ENCODE data around the gene PLEKHG4B. TPM values are rescaled to one million over a fixed set of nuclear protein-coding genes. Genes with fewer than 3 reads are reported as not detected.

Gene PLEKHG4B
- polyA plus RNA-seq, 1 donor (not counting 4 experiments of a cell fraction or from before 2014, with no cell fraction given), result not detected

GRCh38 chr5:204966-205670, 113.2 kb downstream of the PLEKHG4B start:
- H4K20me1 ChIP-seq (ENCODE audit: control insufficient read depth, extremely low read depth, insufficient read depth, low read length), result peaks cover 2% of the 10 kb centered on the region
- TF ChIP-seq CTCF (optimal IDR thresholded peaks at IDR 0.05 in 1 of 3, IDR thresholded peaks at IDR 0.05 in 1 of 3, conservative IDR thresholded peaks at IDR 0.05 in 1 of 3; ENCODE audit: extremely low read depth in 1 of 3, insufficient read depth in 2 of 3, low read length in 3 of 3) (no peak), EZH2 (IDR thresholded peaks at IDR 0.05; ENCODE audit: low read length) (no peak)
- H3K4me1 ChIP-seq (ENCODE audit: control insufficient read depth, extremely low read depth, insufficient read depth, low read length), result no peaks in the 10 kb centered on the region
- H3K36me3 ChIP-seq (ENCODE audit: control insufficient read depth in 2 of 2, extremely low read depth in 1 of 2, insufficient read depth in 2 of 2, low read length in 2 of 2), result peaks cover 10 to 22% of the 10 kb centered on the region in 2 experiments
- dilution Hi-C loops (cut with MboI; ENCODE audit: extremely low pct_ligation_motif_present, low sequenced_read_pairs), result no loop called here
- DNase-seq (ENCODE audit: low read depth, low spot score) (no peak), FAIRE-seq (no peak)
- H3K4me2 ChIP-seq (ENCODE audit: control insufficient read depth, extremely low read depth, insufficient read depth, low read depth, low read length), result no peak overlapping the region
- H3K9ac ChIP-seq (ENCODE audit: control insufficient read depth, extremely low read depth, insufficient read depth, low read length), result no peak overlapping the region
- H2AFZ ChIP-seq (ENCODE audit: control insufficient read depth, low read length), result no peak overlapping the region
- no peaks in the 10 kb centered on the region for H3K9me3 ChIP-seq (ENCODE audit: control insufficient read depth, low read depth, low read length)
- H3K27ac ChIP-seq (ENCODE audit: control insufficient read depth, insufficient read depth, low read length), result no peak overlapping the region
- H3K79me2 ChIP-seq (ENCODE audit: control insufficient read depth, insufficient read depth, low read length), result peaks cover 33% of the 10 kb centered on the region
- H3K27me3 ChIP-seq (ENCODE audit: control insufficient read depth, extremely low read depth, insufficient read depth, low read length), result no peaks in the 10 kb centered on the region
- H3K9me1 ChIP-seq (ENCODE audit: control insufficient read depth, extremely low read depth, insufficient read depth, low read length), result no peaks in the 10 kb centered on the region
- no peak overlapping the region for H3K4me3 ChIP-seq (ENCODE audit: control insufficient read depth in 2 of 3, extremely low read depth in 1 of 3, insufficient read depth in 2 of 3, low read depth in 1 of 3, low read length in 3 of 3)

- H3K27ac ChIP-seq (ENCODE audit: control insufficient read depth, insufficient read depth, low read length), result no peak overlapping the region
- peaks cover 6% of the 10 kb centered on the region for H4K20me1 ChIP-seq (ENCODE audit: control insufficient read depth, extremely low read depth, insufficient read depth, low read length)
- FAIRE-seq, result no peak
- H2AFZ ChIP-seq (ENCODE audit: control insufficient read depth, low read length), result no peak overlapping the region
- H3K79me2 ChIP-seq (ENCODE audit: control insufficient read depth, insufficient read depth, low read length), result peaks cover 37% of the 10 kb centered on the region
- H3K9me3 ChIP-seq (ENCODE audit: control insufficient read depth, low read depth, low read length), result no peaks in the 10 kb centered on the region
- H3K36me3 ChIP-seq (ENCODE audit: control insufficient read depth in 2 of 2, extremely low read depth in 1 of 2, insufficient read depth in 2 of 2, low read length in 2 of 2), result peaks cover 10 to 22% of the 10 kb centered on the region in 2 experiments
- dilution Hi-C loops (cut with MboI; ENCODE audit: extremely low pct_ligation_motif_present, low sequenced_read_pairs), result no loop called here
- no peak overlapping the region for H3K4me2 ChIP-seq (ENCODE audit: control insufficient read depth, extremely low read depth, insufficient read depth, low read depth, low read length)
- TF ChIP-seq CTCF (optimal IDR thresholded peaks at IDR 0.05 in 1 of 3, IDR thresholded peaks at IDR 0.05 in 1 of 3, conservative IDR thresholded peaks at IDR 0.05 in 1 of 3; ENCODE audit: extremely low read depth in 1 of 3, insufficient read depth in 2 of 3, low read length in 3 of 3) (no peak), EZH2 (IDR thresholded peaks at IDR 0.05; ENCODE audit: low read length) (no peak)
- no peaks in the 10 kb centered on the region for H3K9me1 ChIP-seq (ENCODE audit: control insufficient read depth, extremely low read depth, insufficient read depth, low read length)
- no peaks in the 10 kb centered on the region for H3K27me3 ChIP-seq (ENCODE audit: control insufficient read depth, extremely low read depth, insufficient read depth, low read length)
- no peak overlapping the region for H3K9ac ChIP-seq (ENCODE audit: control insufficient read depth, extremely low read depth, insufficient read depth, low read length)
- no peak for DNase-seq (ENCODE audit: low read depth, low spot score)
- no peaks in the 10 kb centered on the region for H3K4me1 ChIP-seq (ENCODE audit: control insufficient read depth, extremely low read depth, insufficient read depth, low read length)
- H3K4me3 ChIP-seq (ENCODE audit: control insufficient read depth in 2 of 3, extremely low read depth in 1 of 3, insufficient read depth in 2 of 3, low read depth in 1 of 3, low read length in 3 of 3), result no peak overlapping the region
Observed at GRCh38 chr5:206406-206805, 114.4 kb downstream of the PLEKHG4B start.

All from keratinocyte (primary cell).